Activated CD4-positive, alpha-beta T cell treated with anti-CD3 and anti-CD28 coated beads, Interleukin-2, amount 50 U/mL, for 24 hours (primary cell): ENCODE results near the gene FIZ1.

Experiments used
- DNase-seq, 2 donors: peaks; one replicate each; pipeline ENCODE4 v3.0.0-alpha.2; 2020; ENCODE audit warnings: low read depth in 1 of 2, low spot score in 1 of 2

Gene FIZ1

DNA sequence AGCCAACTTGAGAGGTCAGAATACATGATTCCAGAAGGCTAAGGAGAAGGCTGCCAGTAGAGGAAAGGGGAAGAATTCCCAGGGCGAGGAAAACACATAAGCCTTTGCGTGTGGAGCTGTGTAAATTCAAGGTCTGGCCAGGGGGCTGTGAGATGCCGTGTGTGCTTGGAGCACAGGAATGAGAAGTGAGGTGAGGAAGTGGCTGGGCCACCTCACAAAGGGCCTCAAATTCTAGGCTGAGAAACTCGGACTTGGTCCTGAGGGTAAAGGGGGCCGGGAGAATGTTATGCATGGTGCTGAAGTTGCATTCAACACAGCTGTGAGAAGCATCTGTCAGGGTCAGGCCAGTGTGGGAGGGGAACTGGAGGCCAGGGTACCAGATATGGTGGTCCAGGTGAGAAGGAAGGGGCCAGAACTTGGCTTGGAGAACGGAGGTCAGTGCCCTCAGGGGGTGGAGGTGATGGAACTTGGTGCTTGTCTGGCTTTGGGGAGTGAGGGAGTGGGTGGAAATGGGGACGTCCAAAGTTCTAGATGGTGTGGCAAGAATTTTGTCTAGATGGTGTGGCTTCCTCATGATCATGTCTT lies 36.6 kb upstream of the FIZ1 start:
- DNase-seq = no peak

DNA sequence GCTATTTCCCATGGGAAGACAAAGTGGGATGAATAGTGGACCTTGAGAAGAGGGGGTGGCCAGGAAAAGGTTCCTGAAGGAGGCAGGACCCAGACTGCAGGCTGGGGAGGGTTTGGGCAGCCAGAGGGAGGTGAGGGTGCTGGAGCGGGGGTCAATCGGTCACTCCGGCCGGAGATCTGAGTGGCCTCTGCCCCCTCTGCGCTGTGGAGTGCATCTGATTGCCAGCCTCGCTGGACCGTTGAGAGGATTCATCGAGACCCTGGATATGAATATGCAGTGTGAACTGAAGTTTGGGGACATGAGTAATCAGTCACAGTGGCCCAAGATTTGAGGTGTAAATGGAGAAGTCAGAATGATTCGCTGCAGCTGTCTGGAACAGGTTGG lies 36.0 kb upstream of the FIZ1 start:
- no peak for DNase-seq

DNA sequence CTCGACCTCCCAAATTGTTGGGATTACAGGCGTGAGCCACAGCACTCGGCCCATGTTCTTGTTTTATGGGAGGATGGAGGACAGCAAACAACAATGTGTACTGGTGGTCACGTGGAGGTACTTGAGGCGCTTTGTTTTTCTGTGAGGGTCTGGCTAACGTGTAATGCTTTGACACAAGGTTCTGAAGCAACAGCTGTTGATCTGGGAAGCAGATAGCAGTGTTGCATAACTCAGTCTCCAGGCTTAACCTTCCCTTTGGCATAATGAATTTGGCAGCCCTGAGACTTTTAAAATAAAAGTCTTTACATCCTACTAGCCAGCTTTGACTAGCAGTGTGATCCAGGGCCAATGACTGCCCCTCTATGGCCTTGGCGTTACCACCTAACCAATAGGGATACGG lies 34.5 kb upstream of the FIZ1 start:
- no peak for DNase-seq

DNA sequence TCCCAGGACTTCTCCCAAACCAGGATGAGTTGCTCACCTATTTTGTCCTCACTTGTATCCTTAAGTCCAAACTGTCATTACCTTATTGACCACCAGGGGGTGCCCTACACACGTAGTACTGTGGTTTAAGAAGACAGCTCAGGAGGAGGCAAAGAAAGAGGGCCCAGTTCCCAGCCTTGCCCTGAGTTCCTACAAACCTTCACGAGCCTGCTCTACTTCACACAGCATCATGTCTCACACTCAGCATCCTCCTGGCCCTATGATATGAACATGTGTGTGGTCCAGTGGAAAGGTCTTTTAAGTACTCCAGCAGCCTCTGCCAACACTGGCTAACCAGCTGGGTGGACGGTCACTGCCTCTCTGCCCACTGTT lies 33.1 kb upstream of the FIZ1 start:
- DNase-seq = peak; percentile 63 to 91

DNA sequence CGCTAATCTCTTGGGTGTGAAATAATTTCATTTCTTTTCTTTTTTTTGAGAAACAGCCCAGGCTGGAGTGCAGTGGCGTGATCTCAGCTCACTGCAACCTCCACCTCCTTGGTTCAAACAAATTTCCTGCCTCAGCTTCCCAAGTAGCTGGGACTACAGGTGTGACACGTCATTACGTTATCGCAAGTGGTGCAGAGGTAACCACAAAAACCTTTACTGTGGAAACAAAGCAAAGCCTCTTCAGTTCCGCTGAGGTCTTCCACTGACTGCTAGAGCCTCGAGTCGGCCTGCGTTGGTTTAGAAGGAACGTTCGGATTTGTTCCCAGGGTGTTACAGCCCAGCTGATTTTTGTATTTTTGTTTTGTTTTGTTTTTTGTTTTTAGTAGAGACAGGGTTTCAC lies 27.0 kb upstream of the FIZ1 start:
- DNase-seq = peak in 1 of 2 donors; percentile 61

DNA sequence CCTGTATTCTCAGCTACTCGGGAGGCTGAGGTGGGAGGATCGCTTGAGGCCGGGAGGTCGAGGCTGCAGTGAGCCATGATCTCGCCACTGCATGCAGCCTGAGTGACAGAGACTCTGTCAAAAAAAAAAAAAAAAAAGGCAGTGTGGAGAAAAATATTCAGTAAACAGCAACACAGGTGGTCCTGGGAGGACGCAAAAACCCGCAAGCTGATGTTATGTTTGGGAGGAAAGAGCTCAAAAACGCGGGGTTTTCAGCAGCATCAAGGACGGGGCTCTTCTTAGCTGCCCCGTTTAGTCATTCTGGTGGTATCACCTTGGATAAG lies 25.6 kb upstream of the FIZ1 start:
- DNase-seq = no peak

DNA sequence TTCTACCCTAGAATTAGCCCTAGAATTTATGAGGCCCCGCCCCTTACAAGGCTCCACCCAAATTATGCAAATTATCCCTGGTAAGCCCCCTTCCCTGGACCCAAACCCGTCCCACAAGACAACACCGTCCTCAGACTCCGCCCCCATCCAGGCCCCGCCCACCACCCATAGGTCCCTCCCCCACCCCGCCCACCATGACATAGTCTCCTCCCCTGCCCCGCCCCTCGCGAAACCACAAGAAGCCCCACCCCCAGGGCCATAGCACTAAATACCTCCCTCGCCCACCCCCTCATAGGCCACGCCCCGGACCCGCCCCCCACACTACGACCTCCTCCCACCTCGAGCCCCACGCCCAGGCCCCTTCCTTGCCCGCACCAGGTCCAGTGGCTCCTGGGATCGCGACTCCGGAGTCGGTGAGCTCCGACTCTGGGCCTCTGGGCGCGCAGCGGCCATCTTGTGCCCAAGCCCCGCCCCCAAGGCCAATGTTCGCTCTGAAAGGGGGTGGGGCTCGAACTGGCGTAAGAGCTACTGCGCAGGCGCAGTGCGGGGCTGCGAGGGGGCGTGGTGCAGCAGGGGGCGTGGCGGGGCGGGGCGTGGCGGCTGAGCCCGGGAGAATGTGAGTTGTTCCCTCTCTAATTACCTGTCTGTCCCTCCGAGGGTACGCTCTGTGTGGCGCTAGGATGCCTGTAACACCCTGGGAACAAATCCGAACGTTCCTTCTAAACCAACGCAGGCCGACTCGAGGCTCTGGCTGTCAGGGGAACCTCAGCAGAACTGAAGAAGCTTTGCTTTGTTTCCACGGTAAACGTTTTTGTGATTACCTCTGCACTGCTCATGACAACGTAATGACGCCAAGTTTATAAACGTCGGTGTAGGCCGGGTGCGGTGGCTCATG lies 25.0 kb upstream of the FIZ1 start, which contains the start of gene ZNF784:
TSS of gene ZNF784 (minus strand) at position 458 of the 895 bp plus-strand sequence. CDS start at position 453, 5 bp downstream.
- DNase-seq = peak; percentile 87 to 90

DNA sequence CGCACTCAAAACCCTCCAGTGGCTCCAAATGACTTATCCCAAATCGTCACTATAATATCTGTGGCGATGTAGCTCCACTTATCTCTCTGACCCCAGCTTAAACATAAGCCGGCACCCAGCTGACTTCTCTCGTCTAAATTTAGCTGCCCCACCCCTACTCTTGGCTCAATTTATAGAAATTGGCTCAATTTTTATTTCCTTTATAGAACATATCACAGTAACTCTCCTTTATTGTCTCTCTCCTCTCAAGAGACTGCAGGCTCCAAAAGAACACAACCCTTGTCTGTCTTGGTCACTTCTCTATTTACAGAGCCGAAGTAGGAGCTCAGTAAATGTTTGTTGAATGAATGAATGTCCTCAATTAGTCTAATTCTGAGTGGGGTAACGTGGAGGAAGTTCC lies 24.2 kb upstream of the FIZ1 start:
- no peak for DNase-seq

DNA sequence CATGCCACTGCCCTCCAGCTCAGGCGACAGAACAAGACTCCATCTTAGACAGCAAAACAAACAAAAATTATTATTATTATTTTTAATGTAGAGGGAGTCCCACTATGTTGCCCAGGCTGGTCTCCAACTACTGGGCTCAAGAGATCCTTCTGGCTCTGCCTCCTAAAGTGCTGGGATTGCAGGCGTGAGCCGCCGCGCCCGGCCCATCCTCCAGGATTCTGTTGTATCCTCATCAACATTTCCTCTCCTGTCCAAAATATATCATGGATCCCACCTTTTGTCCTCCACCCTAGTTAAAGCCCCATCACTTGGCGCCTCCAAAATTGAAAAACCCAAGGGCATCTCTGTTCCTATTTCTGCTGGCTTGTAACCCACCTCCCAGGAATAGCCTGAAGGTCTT lies 23.8 kb upstream of the FIZ1 start:
- DNase-seq = no peak

DNA sequence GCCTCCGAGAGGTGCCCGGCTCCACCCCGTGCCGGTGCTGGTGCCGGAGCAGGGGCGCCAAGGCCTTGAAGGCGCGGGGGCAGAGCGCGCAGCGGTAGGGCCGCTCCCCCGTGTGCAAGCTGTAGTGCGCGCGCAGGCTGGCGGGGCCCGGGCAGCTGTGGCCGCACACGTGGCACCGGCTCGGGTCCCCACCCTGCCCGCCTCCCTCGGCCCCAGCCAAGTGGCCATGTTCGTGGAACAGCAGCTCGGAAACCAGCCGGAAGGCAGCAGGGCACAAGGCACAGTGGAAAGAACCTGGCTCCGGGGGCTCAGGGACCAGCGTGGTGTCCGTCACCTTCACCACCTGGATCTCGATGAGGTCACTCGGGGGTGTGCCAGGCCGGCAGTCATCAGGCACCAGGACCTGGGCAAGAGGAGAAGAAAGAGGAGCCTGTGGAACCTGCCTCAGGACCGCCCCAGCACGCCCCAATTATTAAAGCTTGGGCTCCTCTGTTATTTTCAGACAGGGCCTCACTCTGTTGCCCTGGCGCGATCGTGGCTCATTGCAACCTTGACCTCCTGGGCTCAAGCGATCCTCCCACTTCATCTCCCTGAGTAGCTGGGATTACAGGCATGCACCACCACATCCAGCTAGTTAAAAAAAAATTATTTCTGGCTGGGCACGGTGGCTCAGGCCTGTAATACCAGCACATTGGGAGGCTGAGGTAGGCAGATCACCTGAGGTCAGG lies 23.1 kb upstream of the FIZ1 start:
- DNase-seq = no peak

DNA sequence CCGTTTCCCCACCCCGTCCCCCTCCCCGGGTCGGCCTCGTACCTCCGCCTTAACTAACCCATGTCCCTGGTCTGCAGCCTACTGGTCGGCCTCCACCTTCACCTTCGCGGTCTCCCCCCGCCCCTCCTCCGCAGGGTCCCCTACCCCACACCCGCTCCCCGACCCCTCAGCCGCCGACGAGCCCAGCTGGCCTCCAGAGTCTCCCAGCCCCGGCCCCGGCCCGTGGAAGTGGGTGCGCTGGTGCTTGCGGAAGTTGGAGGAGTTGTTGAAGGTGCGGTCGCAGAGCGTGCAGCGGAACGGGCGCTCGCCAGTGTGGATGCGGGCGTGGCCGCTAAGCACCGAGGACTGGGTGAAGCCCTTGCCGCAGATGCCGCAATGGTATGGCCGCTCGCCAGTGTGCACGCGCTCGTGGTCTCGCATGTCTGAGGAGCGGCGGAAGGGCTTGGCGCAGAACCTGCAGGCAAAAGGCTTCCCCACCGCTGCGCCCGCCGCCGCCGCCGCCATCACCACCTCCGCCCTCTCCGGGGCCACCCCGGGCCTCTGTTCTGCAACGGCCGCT lies 22.4 kb upstream of the FIZ1 start:
- DNase-seq = no peak

DNA sequence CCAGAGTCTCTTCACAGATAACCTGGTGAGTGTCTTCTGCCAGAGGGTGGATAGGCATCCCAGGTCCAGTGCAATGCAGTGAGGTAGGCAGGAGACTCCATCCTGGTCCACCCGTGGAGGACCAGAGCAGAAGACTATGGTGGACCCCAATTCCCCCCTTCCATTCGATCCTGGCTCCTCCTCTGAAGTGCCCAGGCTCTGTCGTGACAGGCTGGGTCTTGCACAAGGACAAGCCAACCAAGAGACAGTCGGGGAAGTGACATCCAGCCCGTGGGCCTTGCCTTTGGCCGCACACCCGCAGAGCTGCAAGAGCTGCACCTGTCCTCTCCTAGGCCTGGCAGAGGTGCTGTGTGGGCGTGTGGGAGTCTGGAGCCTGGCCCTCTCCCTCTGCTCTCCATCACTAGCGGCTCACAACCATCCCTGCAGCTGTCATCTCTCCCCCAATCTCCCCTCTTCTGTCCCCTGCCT lies 21.9 kb upstream of the FIZ1 start:
- no peak for DNase-seq

DNA sequence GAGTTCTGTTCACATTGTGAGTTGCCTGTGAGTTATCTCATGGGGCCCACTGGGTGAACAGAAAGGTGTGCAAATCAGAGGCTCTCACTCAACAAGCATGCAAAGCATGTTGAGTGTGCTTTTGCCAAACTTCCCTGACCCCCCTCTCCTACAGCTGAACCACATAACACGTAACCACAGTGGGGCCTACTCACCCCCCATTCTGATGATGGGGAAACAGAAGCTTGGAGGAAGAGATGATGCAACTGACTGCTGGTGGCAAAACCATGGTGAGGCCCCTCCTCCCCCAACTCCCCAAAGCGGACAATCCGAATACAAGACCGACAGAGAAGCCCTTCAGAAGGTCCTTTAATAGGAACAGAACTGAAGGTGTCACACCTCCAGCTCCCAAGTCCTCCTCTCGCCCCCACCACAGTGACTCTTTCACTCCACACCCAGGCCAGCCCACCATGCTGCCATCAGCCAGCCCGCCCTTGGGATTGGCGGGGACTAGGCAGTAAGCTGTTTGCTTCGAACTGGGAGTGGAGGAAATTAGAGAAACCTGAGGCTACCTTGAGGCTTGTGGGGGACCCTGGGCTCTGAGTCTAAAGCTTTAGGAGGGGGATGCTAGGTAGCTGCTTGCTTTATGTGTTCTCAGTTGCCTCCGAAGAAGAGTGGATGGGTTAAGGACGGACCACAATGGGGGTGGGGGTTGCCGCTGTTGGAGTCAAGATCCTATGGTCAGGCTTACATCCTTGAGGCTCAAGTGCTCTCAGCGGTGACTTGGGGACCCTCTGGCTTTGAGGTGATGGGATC lies 21.3 kb upstream of the FIZ1 start:
- DNase-seq = no peak

DNA sequence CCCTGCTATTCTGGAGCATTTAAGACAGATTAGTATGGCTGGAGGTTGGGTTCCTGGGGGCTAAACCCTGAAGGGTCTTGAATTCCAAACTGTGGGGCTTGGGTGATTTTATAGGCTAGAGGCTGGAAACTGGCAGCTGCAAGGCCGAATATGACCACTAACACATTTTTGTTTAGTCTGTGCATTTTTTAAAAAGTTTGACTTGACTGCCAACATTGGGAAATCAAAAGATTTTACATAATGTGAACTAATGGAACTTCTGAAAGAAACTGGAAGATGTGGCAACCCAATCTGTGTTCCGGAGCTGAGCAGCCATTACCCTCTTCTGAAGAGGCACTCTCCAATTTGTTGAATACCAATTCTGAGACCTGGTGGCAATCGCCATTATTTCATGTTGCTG lies 20.0 kb upstream of the FIZ1 start:
- no peak for DNase-seq

DNA sequence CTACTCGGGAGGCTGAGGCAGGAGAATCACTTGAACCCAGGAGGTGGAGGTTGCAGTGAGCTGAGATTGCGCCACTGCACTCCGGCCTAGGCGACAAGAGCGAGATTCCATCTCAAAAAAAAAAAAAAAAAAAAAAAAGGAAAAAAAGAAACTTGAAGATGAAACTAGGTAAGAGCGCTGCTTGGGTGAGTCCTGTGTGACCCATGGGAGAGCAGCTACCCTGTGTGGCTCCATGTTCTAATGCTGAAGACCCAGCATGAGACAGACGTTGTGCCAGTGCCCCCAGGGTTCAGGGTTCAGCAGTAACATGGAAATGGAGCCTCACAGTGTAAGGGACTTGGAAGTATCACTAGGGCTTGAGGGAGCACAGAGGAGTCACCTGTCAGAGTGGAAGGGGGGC lies 19.1 kb upstream of the FIZ1 start:
- DNase-seq = no peak

DNA sequence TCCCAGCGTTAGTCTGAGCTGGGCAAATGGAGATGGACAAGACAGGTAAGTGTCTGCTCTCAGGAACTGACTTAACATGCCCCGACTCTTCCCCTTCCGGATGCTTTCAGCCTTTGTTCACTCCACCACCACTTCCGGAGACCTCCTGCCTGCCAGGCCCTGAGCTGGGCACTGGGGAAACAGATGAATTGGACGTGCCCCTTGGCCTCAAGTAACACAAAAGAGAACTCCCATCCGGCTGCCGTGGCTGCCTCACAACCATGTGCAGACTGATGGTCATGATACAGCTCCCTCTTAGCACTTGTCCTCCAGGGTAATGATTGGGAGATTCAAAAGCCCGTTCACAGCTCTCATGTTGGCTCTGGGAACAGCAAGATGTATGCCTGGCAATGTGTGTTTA lies 18.1 kb upstream of the FIZ1 start:
- DNase-seq = no peak

DNA sequence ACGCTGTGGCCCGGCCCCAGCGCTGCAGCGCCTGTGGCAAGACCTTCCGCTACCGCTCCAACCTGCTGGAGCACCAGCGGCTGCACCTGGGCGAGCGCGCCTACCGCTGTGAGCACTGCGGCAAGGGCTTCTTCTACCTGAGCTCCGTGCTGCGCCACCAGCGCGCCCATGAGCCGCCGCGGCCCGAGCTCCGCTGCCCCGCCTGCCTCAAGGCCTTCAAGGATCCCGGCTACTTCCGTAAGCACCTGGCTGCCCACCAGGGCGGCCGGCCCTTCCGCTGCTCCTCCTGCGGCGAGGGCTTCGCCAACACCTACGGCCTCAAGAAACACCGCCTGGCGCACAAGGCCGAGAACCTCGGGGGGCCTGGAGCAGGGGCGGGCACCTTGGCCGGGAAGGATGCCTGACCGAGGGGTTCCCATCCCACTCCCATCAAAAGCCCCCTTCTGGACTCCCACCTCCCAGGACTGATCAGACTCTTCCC lies 17.1 kb upstream of the FIZ1 start:
- DNase-seq = no peak

DNA sequence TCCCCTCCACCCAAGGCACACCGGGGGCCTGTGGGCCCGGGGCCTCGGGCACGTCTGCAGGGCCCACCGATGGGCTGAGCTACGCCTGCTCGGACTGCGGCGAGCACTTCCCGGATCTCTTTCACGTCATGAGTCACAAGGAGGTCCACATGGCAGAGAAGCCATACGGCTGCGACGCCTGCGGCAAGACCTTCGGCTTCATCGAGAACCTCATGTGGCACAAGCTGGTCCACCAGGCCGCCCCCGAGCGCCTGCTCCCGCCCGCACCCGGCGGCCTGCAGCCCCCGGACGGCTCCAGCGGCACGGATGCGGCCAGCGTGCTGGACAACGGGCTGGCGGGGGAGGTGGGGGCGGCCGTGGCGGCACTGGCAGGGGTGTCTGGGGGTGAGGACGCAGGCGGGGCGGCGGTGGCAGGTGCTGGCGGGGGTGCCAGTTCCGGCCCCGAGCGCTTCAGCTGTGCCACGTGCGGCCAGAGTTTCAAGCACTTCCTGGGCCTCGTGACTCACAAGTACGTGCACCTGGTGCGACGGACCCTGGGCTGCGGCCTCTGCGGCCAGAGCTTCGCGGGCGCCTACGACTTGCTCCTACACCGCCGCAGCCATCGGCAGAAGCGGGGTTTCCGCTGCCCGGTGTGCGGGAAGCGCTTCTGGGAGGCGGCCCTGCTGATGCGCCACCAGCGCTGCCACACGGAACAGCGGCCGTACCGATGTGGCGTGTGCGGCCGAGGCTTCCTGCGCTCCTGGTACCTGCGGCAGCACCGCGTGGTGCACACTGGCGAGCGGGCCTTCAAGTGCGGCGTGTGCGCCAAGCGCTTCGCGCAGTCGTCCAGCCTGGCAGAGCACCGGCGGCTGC lies 16.5 kb upstream of the FIZ1 start:
- no peak for DNase-seq

DNA sequence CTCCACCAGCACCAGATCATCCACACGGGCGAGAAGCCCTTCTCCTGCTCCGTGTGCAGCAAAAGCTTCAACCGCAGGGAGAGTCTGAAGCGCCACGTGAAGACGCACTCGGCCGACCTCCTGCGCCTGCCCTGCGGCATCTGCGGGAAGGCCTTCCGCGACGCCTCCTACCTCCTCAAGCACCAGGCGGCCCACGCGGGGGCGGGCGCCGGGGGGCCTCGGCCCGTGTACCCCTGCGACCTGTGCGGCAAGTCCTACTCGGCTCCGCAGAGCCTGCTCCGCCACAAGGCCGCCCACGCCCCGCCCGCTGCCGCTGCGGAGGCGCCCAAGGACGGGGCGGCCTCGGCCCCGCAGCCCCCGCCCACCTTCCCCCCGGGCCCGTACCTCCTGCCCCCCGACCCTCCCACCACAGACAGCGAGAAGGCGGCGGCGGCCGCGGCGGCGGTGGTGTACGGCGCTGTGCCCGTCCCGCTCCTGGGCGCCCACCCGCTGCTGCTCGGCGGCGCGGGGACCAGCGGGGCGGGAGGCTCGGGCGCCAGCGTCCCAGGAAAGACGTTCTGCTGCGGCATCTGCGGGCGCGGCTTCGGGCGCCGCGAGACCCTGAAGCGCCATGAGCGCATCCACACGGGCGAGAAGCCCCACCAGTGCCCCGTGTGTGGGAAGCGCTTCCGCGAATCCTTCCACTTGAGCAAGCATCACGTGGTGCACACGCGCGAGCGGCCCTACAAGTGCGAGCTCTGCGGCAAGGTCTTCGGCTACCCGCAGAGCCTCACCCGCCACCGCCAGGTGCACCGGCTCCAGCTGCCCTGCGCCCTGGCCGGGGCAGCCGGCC lies 15.6 kb upstream of the FIZ1 start:
- DNase-seq = no peak
